NK-92 (cell line): ENCODE data around the gene DNM3.
"Not testable (repeated sequence)": the region's sequence is repeated elsewhere in the genome, so short reads cannot be mapped to it uniquely, and the experiment has no call there.

Source experiments
- DNase-seq: peaks from one replicate; lab custom pipeline; 2025; ENCODE audit not compliant: unreplicated experiment; lab: John Stamatoyannopoulos, UW

Gene DNM3

DNA sequence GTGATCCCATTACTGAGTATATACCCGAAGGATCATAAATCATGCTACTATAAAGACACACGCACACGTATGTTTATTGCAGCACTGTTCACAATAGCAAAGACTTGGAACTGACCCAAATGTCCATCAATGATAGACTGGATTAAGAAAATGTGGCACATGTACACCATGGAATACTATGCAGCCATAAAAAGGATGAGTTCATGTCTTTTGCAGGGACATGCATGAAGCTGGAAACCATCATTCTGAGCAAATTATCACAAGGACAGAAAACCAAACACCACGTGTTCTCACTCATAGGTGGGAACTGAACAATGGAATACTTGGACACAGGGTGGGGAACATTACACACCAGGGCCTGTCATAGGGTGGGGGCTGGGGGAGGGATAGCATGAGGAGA, 466.2 kb downstream of the DNM3 start:
- not testable (repeated sequence) for DNase-seq

DNA sequence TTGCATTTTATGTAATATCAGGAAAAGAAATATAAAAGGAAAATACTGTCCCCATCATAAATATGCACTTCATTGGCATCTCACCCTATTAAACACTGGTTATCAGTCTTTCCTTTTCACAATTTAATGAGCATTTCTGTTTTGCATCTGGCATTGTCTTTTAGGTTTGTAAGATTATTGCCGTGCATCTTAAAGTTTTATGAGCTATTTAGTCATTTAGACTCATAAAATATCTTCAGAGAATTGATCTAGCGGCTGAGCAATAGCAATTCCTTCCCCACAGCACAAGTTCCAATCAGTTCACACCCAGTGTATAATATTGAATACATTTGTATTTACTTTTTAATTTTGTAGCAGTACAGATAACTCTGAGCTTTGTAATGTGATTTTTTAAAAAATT, 466.8 kb downstream of the DNM3 start:
- DNase-seq, result no peak

DNA sequence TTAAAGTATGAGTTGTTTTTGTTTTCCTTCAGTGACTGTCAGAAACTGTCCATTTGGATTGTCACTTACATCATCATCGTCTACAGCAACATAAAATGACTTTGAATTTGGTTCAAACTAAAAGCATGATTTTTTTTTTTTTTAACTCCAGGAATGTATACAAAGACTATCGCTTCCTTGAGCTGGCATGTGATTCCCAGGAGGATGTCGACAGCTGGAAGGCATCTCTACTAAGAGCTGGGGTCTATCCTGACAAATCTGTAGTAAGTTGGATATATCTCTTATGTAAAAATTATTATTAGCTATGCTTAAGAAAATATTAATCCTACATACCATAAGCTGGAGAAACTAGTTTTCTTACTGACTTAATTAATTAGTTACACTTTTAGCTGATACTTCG, 467.3 kb downstream of the DNM3 start:
- DNase-seq, result no peak

DNA sequence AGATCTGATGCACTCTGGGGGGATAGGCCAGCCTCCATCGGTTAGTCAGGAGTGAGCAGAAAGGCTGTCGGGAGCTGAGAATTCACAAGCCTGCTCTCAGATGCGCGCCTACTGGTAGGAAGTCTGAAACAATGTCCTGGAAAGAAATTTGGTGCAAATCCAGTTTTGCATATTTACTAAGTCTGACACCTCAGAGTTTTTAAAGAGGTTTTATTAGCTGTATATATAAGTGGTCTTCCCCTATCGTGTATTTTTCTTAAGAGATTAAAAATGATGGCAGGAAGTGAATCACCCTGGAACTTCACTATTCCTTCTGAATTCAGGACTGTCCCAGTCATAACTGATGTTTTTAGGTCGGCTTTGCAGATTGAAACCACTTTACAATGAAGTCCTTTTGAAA, 479.4 kb downstream of the DNM3 start:
- DNase-seq, result no peak

DNA sequence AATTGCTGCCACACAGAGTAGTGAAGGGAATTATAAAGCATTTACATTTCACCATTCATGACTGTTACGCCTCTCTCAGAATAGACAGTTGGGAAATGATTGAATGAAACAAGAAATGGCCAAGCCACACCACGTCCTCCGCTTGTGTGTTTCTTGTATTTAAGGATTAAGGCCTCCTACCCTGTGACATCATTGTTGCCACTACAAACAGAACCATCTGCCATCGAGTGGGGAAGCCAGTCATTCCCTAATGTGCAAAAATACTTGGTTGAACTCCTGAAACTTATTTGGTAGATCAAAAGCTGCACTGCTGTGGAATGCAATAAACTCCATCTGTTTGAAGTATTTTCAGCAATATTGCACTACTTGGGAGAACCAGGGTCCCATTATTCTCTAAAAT, 480.2 kb downstream of the DNM3 start:
- DNase-seq, result no peak

DNA sequence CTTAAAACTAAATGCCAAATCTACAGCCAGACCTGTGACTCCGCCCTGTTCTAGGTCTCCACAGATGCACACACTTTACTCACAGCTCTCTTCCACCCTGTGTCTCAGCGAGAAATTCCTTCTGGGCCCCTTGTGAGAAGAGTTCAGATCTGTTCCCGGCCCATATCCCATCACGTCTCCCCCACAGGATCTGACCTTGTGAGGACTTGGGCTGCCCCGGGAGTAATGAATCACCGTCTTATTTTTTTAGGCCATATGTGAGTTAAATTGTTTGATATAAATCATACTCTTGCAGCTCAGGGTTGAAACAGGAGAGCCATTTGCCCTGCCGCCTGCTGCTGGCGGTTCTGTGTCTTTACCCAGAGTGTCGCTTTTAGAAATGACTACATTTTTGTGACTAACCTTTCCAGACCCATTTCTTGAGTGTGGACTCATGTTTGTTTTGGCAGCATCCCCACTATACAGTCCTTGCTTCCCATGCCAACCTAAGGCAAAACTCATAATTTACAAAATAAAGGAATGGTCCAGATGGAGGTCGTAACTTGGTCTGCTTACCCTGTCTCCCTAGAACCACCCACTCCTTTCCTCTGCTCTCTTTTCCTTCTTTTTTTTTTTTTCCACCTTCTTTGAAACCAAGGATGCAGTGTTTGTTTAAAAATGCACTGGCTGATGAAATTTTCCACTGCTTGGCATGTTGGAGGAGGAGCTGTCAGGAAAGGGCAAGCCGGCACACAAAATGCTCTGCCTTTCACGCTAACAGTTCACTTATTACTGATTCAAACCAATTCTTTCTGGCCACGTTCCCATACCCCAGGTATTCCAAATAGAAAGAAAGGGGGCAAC, 481.1 kb downstream of the DNM3 start:
- DNase-seq, result no peak

DNA sequence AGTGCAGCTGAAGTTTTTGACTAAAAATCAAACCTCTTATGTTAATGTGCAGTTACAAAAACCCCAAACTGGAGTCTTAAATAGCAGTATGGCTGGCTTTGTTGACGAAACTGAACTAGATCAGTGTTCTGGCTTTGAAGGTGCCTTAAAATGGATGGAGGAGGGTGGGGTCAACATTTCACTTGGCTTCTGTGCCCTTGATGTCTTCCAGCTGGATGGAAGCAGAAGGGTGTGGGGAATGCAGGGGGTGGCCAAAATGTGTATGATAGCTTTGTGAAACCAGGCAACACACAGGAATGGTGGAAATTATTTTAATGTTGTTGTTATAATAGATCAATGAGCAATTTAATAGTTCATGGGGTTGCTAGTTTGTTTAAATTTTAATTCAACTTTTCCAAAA, 482.4 kb downstream of the DNM3 start:
- DNase-seq, result no peak

DNA sequence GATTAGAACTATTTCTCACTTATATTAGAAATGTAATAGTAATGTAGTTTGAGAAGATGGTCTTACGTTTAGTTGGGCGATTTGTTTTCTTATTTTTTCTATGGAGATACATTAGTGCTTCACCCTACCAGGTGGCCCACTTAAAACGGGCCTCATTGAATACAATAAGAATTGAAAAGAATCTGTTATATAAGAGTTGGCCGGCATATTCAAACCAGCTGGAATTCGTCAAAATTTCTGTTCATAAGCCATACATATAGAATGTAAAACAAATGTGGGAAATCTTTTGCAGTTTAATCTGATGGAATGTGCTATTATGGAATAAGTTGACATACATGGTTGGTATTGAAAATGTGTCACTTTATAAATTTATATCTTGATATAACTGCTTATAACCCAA, 482.8 kb downstream of the DNM3 start:
- no peak for DNase-seq

DNA sequence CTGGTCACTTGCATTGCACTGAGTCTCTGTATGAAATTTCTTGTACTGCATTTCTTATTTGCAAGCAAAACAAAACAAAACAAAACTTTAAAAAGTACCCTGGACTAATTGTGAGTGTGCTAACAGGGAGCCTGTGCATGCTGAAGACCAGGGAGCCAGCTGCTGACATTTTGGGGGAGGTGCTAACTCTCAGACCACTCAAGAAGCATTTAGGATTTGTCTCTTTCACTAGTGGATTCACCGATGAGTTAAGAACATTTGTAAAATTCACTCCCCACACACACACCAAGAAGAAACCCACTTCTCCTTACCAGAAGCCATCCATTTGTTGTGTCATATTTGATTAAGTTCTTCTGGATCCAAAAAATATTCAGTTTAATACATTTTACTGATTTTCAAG, 483.5 kb downstream of the DNM3 start:
- DNase-seq, result no peak

DNA sequence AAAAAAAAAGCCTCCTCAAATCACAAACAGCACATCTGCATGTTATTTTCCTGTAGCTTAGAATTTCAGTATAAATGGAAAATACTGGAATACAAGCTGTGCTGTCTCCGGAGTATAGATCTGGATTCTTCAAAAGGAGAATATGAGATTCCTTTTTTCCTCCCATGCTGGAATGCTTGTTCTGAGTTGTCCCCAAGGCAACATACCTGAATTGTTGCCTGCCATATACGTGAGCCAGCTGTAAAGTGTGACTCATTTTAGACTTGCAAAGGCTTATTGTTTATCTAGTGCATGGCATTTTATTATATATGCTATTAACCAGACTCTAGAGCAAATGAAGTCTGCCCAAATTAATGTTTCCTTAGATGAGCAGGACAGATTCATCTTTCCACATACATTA, 484.2 kb downstream of the DNM3 start:
- DNase-seq, result no peak

DNA sequence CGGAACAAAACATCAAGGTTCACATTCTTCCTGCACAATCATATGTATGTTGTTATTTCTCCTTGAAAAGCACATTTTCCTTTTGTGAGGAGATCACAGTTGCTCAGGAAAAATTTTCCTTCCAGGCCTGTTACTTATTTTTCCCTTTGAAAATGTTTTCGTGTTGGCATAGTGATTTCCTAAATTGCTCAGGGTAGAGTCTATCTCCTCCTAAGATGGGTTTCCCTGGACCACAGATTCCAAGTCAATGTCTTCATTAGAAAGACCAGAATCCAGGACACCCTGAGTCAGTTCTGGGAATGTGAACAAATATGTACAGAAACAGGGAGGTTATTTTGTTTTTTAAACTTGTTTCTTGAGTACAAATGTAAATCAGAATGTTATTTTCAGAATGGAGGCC, 484.8 kb downstream of the DNM3 start:
- DNase-seq, result no peak

DNA sequence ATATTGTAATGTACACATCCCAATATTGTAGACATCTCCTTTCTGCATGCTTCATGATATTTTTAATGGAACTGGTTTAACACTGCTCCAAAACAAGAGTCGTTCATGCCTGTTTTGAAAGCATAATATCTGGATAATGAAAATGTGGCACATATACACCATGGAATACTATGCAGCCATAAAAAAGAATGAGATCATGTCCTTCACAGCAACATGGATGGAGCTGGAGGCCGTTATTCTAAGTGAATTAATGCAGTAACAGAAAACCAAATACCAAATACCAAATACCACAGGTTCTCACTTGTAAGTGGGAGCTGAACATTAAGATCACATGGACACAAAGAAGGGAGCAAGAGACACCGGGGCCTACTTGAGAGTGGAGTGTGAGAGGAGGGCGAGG, 487.0 kb downstream of the DNM3 start:
- no peak for DNase-seq

DNA sequence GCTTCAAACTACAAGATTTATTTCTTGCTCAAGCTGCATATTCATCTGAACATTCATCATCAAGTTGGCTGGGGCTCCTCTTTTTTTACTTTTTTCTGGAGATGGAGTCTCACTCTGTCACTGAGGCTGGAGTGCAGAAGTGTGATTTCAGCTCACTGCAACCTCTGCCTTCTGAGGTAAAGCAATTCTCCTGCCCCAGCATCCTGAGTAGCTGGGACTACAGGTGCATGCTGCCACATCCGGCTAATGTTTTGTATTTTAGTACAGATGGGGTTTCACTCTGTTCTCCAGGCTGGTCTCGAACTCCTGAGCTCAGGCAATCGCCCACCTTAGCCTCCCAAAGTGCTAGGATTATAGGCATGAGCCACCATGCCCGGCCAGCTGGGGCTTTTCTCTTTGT, 490.9 kb downstream of the DNM3 start:
- DNase-seq, result no peak

DNA sequence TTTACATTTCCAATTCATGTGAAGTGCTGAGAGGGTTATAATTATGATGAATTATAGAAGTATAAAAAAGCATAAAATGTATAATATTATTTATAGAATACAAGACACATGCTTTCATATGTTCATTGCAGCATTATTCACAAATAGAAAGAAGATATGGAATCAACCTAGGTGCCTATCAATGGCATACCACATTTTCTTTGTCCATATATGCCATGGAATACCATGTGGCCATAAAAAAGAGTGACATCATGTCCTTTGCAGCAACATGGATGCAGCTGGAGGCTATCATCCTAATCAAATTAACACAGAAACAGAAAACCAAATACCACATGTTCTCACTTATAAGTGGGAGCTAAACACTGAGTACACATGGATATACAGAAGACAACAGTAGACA, 494.1 kb downstream of the DNM3 start:
- DNase-seq, result no peak

DNA sequence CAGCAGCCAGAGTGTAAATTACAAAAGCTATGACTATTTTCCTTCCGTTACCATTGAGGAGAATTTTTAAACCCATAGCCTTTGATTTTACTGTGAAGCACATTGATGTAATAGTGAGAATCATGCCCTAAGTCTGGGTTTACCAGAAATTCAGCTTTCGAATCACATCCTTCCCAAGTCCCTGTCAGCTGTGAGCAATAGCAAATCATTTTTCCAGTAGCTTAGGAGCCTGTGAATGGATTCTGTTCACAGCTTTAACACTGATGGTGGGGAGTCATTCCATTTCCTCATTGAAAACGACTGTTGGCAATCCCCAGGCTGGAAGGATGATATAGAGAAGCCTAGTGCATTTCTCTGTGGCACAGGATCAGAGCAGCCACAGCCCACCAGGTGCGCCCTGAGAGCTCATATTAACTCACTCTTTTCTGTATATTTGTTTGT, 497.0 kb downstream of the DNM3 start:
- DNase-seq, result no peak

DNA sequence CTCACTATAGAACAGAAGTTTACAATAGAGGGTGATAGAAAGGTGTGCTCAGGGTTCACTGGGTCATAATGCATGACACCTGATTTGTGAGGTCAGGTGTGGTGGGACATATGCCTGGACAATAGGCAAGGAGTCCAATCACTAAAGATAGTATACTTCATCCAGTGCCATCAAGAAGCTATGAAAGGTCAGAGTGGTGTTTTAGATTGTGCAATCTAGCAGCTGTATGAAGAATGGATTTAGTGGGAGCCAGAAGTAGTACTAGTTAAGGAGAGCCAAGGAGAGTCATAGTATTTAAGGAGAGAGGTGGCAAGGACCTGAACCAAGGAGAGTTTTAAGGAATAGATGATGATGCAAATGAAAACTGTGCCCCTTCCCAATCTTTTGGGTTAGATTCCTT, 498.5 kb downstream of the DNM3 start:
- DNase-seq, result no peak

DNA sequence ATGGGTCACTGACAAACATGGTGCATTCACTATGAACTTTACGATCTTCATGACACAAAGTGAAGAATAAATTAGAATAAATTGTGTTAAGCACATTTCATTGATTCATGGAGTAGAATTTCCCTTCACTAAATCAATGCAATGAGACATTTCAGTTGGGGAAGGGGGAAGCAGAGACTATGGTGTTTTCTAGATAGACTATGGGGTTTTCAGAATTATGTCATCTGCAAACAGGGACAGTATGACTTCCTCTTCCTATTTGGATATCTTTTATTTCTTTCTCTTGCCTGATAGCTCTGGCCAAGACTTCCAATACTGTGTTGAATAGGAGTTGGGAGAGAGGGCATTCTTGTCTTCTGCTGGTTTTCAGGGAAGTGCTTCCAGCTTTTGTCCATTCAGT, 499.2 kb downstream of the DNM3 start:
- no peak for DNase-seq

DNA sequence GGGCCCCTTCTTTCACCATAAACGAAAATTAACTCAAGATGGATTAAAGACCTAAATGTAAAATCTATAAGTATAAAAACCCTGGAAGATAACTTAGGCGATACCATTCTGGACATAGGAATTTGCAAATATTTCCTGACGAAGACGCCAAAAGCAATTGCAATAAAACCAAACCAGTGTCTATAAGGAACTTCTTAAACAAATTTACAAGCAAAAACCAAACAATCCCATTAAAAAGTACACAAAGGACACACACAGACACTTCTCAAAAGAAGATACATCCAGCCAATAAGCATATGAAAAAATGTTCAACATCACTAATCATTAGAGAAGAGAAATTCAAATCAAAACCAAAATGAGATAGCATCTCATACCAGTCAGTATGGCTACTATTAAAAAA, 500.4 kb downstream of the DNM3 start:
- DNase-seq, result no peak

DNA sequence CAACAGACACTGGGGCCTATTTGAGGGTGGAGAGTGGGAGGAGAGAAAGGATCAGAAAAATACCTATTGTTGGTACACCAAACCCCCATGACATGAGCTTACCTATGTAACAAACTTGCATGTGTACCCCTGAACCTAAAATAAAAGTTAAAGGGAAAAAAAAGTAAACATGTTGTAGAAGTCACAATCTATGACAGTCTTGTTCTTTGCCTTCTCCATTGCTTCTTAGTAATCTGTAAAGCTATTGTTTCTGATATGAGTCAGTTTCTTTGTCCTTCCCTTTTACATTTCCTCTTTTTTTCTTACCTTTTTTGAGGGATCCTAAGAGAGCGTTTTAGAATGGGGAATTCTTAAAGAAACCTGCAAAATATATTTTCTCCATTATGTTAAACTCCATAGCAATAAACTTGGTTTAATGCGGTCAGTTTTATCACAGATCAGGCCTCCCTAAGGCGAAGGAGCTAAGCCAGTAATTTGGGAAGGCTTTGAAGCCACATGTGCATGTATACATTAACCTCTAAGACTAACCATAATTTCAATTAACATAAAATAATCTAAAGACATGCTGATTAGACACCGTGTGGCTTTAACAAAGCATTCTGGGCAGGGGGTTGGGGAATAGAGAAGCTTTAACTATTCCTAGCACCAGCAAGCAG, 501.4 kb downstream of the DNM3 start:
- no peak for DNase-seq

DNA sequence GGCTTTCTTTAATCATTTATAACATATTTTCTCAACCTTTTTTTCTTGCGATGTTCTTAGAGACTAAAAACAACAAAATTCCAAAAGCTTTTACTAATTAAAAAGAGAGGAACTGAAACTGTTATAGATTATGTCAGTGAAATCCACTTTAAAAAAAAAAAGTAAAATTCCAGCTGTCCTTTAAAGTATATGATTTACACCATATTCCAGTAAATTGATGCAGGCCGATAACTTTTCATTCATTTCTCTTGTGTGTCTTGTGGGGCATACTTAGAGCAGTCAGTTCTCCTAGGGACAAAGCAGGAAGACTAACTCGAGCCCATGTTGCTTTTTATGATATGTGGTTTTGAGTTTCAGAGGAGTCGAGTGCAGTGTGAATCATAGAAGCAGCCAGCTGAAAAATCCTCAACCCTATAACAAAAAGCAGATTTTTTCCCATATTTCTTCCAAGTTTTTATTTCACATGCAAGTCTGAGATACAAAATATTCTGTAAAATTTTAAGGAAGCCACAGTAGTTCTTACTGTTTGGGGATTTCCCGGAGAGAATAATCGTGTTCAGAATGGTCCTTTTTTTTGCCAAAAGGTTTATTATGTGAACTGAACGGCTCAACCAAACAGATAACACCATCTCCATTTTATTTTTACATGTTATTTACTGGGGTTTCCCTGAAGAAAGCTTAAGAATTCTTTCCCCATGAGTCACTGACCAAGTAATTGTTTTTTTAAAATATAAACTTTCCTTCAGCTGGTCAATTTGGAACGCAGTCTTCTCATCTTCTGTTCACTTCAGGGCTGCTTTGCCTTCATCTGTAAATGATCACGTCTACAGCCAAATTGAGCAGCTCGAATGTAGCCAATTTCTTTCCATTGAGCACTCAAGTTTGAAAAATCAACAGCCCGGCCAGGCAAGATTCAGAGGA, 502.2 kb downstream of the DNM3 start:
- no peak for DNase-seq

DNA sequence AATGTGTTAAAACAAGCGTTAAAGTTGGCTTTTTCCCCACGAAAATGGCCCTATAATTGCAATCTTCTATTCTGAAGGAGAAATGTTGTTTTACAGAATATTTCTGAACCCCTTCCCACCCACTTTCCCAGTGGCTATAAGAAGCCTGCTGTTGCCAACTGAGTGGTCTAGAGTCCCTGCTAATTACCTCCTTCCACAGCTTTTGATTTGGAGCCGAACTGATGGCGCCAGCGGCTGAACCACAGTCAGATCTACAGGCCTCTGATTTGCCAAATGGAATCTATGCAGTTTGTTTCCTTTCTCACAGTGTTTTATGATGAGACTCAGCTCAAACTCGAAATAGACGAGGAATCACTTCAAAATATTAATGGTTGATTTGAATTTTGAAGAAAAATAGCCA, 503.1 kb downstream of the DNM3 start:
- no peak for DNase-seq

DNA sequence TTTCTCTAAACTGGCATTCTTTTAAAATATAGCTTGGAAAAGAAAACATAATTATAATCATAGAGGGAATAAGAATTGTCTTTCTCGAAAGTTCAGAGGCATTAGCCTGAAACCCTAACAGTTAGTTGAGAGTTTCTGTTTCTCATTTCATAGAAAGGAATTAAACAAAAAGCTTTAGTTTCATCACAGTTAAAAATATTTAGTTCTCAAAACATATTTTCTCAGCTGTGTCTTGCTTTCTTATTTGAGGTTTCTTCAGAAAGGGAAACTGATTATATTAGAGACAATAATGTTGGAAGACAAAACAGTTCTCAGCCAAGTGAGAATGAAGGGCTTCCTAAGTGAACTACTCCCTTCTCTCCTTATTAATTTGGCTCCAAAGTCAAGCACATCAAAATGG, 503.8 kb downstream of the DNM3 start:
- no peak for DNase-seq
